Measurements from ENCODE around the gene CLTC. TPM values are rescaled to one million over a fixed set of nuclear protein-coding genes. Genes with fewer than 3 reads are reported as not detected.

Gene CLTC
- polyA plus RNA-seq, 1 of the 3 experiments (the other 2 are of a cell fraction) = 160 TPM

- Histone ChIP-seq H3K27me3 (ENCODE audit: insufficient read depth) (no peaks in the 10 kb centered on the region), H3K36me3 (replicated peaks in 1 of 2; ENCODE audit: control insufficient read depth in 1 of 2, insufficient read depth in 2 of 2, low read length in 1 of 2) (peaks cover 0 to 8% of the 10 kb centered on the region in 2 experiments), H3K4me1 (ENCODE audit: control insufficient read depth in 1 of 2, insufficient read depth in 2 of 2, low read depth in 1 of 2, low read length in 1 of 2) (no peaks in the 10 kb centered on the region), H3K27ac (ENCODE audit: low read depth in 2 of 2, low read length in 1 of 2) (no peak overlapping the region), H4K20me1 (ENCODE audit: insufficient read depth) (peaks cover 7% of the 10 kb centered on the region; the same call in 1 of the 2 replicates), H3K79me2 (ENCODE audit: insufficient read depth) (peaks cover 97% of the 10 kb centered on the region), H3K9me3 (no peaks in the 10 kb centered on the region), H3K4me2 (no peak overlapping the region), H2AFZ (ENCODE audit: low read depth) (no peak overlapping the region), H3F3A (replicated peaks; ENCODE audit: insufficient read depth) (peaks cover 11% of the 10 kb centered on the region), H3K9ac (no peak overlapping the region), H3K4me3 (ENCODE audit: low read depth in 2 of 2, low read length in 1 of 2) (no peak overlapping the region), H3K9me2 (no peaks in the 10 kb centered on the region)
- whole genome bisulfite sequencing (ENCODE audit: low lambda C conversion rate) = 82% methylated on average over 2 of the region's 2 CpGs
- ChIA-PET POLR2A (no interaction called here), CTCF (interaction anchor here (0.5 to 1.4 kb wide), 2 partner anchors 21 to 1172 kb away, joined by 3 read pairs; no protein-coding TSS in a partner anchor)
- TF ChIP-seq POLR2AphosphoS5 (IDR thresholded peaks at IDR 0.05; ENCODE audit: low read depth, low read length) = no peak
- no peak for TF ChIP-seq RAD21 (IDR thresholded peaks at IDR 0.05; ENCODE audit: low read length)
- no peak for TF ChIP-seq CTCF (IDR thresholded peaks at IDR 0.05)
- no peak for TF ChIP-seq TAF1 (IDR thresholded peaks at IDR 0.05; ENCODE audit: borderline replicate concordance, low read depth, low read length)
- TF ChIP-seq RXRA (IDR thresholded peaks at IDR 0.05; ENCODE audit: borderline replicate concordance, low read depth) = no peak
- no peak for TF ChIP-seq NRF1 (IDR thresholded peaks at IDR 0.05; ENCODE audit: low read depth, low read length)
- no peak for TF ChIP-seq ZBTB33 (IDR thresholded peaks at IDR 0.05; ENCODE audit: borderline replicate concordance, low read depth)
- no peak for TF ChIP-seq EZH2phosphoT487 (IDR thresholded peaks at IDR 0.05; ENCODE audit: borderline replicate concordance, low read depth)
- TF ChIP-seq MEF2A (IDR thresholded peaks at IDR 0.05; ENCODE audit: borderline replicate concordance, low read depth) = no peak
- no peak for TF ChIP-seq SMC3 (IDR thresholded peaks at IDR 0.05; ENCODE audit: low read depth, low read length)
- TF ChIP-seq IRF3 (IDR thresholded peaks at IDR 0.05; ENCODE audit: low read depth, low read length) = no peak
- no peak for TF ChIP-seq USF2 (IDR thresholded peaks at IDR 0.05; ENCODE audit: borderline replicate concordance, low read depth, low read length)
- no peak for TF ChIP-seq USF1 (IDR thresholded peaks at IDR 0.05; ENCODE audit: borderline replicate concordance, low read depth)
- no peak for TF ChIP-seq SIN3A (IDR thresholded peaks at IDR 0.05; ENCODE audit: borderline replicate concordance, low read depth, low read length)
- DNase-seq = no peak
Measured at GRCh38 chr17:59725691-59726090, 106.0 kb downstream of the CLTC start.

Measured in SK-N-SH (cell line).